GM04503 (cell line): ENCODE results near the gene CAPZA2.
"Not testable (repeated sequence)": the region's sequence is repeated elsewhere in the genome, so short reads cannot be mapped to it uniquely, and the experiment has no call there.

Source experiments
- DNase-seq: peaks from one replicate; pipeline ENCODE4 v3.0.0-alpha.2; 2012; ENCODE audit warnings: low read depth

The CAPZA2 gene

GRCh38 chr7:116953906-116954838 lies 91.8 kb downstream of the CAPZA2 start:
- DNase-seq = peak; percentile 65

- no peak for DNase-seq
Observed at GRCh38 chr7:116955340-116955739, 93.0 kb downstream of the CAPZA2 start.

GRCh38 chr7:116955801-116956476 lies 93.6 kb downstream of the CAPZA2 start:
- peak; percentile 8 for DNase-seq

GRCh38 chr7:116956477-116956804 lies 94.1 kb downstream of the CAPZA2 start:
- DNase-seq = no peak

GRCh38 chr7:116957874-116958273 lies 95.5 kb downstream of the CAPZA2 start:
- DNase-seq = no peak

- not testable (repeated sequence) for DNase-seq
Observed at GRCh38 chr7:116961966-116962673, 99.7 kb downstream of the CAPZA2 start.

GRCh38 chr7:116963234-116963633 lies 100.8 kb downstream of the CAPZA2 start:
- DNase-seq = no peak

GRCh38 chr7:116966601-116967000 lies 104.2 kb downstream of the CAPZA2 start:
- DNase-seq = no peak

- no peak for DNase-seq
Observed at GRCh38 chr7:116967254-116967922, 105.0 kb downstream of the CAPZA2 start.

- no peak for DNase-seq
Observed at GRCh38 chr7:116967983-116968382, 105.6 kb downstream of the CAPZA2 start.

- no peak for DNase-seq
Observed at GRCh38 chr7:116968631-116969030, 106.2 kb downstream of the CAPZA2 start.

- DNase-seq = no peak
Observed at GRCh38 chr7:116969371-116969902, 107.0 kb downstream of the CAPZA2 start.

- DNase-seq = no peak
Observed at GRCh38 chr7:116970238-116970910, 108.0 kb downstream of the CAPZA2 start.

- not testable (repeated sequence) for DNase-seq
Observed at GRCh38 chr7:116971153-116971552, 108.8 kb downstream of the CAPZA2 start.
